H9 (cell line): ENCODE data around the gene GDF3. TPM values are rescaled to one million over a fixed set of nuclear protein-coding genes. Genes with fewer than 3 reads are reported as not detected.
A peak's percentile ranks its signal among the peaks of the same experiment; 100 is the strongest.

Experiments used
- DNase-seq: peaks from one replicate; pipeline ENCODE4 v3.0.0-alpha.2; 2017
- H2AFZ ChIP-seq: one replicate; pipeline ENCODE4 v1.6.1; 2013; ENCODE audit warnings: mild to moderate bottlenecking, low read length, control low read depth, moderate library complexity
- H2AK5ac ChIP-seq: 2 replicates; pipeline ENCODE4 v1.6.1; 2013; ENCODE audit warnings: low read length, control low read depth, mixed read lengths; ENCODE audit not compliant: insufficient read length
- H2BK120ac ChIP-seq: one replicate; pipeline ENCODE4 v1.6.1; 2013; ENCODE audit warnings: low read depth, mild to moderate bottlenecking, low read length, control low read depth, inconsistent platforms; ENCODE audit not compliant: poor library complexity, severe bottlenecking
- H2BK12ac ChIP-seq: 2 replicates; pipeline ENCODE4 v1.6.1; 2013; ENCODE audit warnings: low read length, control low read depth, mixed read lengths, low read depth; ENCODE audit not compliant: insufficient read length
- H2BK15ac ChIP-seq: 2 replicates; pipeline ENCODE4 v1.6.1; 2013; ENCODE audit warnings: low read depth, low read length, control low read depth
- H2BK20ac ChIP-seq: one replicate; pipeline ENCODE4 v1.6.1; 2013; ENCODE audit warnings: low read depth, mild to moderate bottlenecking, low read length, control low read depth, inconsistent platforms; ENCODE audit not compliant: poor library complexity, severe bottlenecking
- H2BK5ac ChIP-seq: 2 replicates; pipeline ENCODE4 v1.6.1; 2013; ENCODE audit warnings: low read length, control low read depth, mixed read lengths; ENCODE audit not compliant: insufficient read length
- H3K14ac ChIP-seq: 2 replicates; pipeline ENCODE4 v1.6.1; 2013; ENCODE audit warnings: low read length, control low read depth; ENCODE audit not compliant: insufficient read depth
- H3K18ac ChIP-seq: 2 replicates; pipeline ENCODE4 v1.6.1; 2013; ENCODE audit warnings: low read depth, mild to moderate bottlenecking, mixed read lengths, low read length, control low read depth; ENCODE audit not compliant: insufficient read length
- H3K23ac ChIP-seq: 2 replicates; pipeline ENCODE4 v1.6.1; 2013; ENCODE audit warnings: low read length, control low read depth, mixed read lengths, low read depth; ENCODE audit not compliant: insufficient read length
- H3K23me2 ChIP-seq: 2 replicates; pipeline ENCODE4 v1.6.1; 2013; ENCODE audit warnings: low read depth, mild to moderate bottlenecking, mixed read lengths, low read length, control low read depth; ENCODE audit not compliant: insufficient read length, poor library complexity, severe bottlenecking
- H3K27ac ChIP-seq: 2 replicates; pipeline ENCODE4 v1.5.1; 2013; ENCODE audit warnings: low read length, control low read depth, mixed read lengths, low read depth; ENCODE audit not compliant: insufficient read length
- H3K27me3 ChIP-seq: 2 replicates; pipeline ENCODE4 v1.6.1; 2013; ENCODE audit warnings: low read length, control low read depth, inconsistent platforms; ENCODE audit not compliant: insufficient read depth
- H3K4ac ChIP-seq: 2 replicates; pipeline ENCODE4 v1.6.1; 2013; ENCODE audit warnings: low read depth, mild to moderate bottlenecking, control low read depth, inconsistent platforms, low read length, moderate library complexity
- H3K4me1 ChIP-seq: 2 replicates; pipeline ENCODE4 v1.6.1; 2013; ENCODE audit warnings: low read length, control low read depth, inconsistent platforms; ENCODE audit not compliant: insufficient read depth
- H3K4me2 ChIP-seq: 2 replicates; pipeline ENCODE4 v1.6.1; 2013; ENCODE audit warnings: low read length, control low read depth, mixed read lengths; ENCODE audit not compliant: insufficient read length, insufficient read depth
- H3K56ac ChIP-seq: 2 replicates; pipeline ENCODE4 v1.6.1; 2013; ENCODE audit warnings: low read depth, mild to moderate bottlenecking, mixed read lengths, low read length, control low read depth; ENCODE audit not compliant: insufficient read length
- H3K79me1 ChIP-seq: 2 replicates; pipeline ENCODE4 v1.6.1; 2013; ENCODE audit warnings: low read depth, mild to moderate bottlenecking, moderate library complexity, low read length, control low read depth, inconsistent platforms; ENCODE audit not compliant: insufficient read depth, poor library complexity, severe bottlenecking
- H3K79me2 ChIP-seq: 2 replicates; pipeline ENCODE4 v1.6.1; 2013; ENCODE audit warnings: low read length, control low read depth, inconsistent platforms; ENCODE audit not compliant: insufficient read depth
- H3K9ac ChIP-seq: 2 replicates; pipeline ENCODE4 v1.6.1; 2013; ENCODE audit warnings: low read length, control low read depth, mixed read lengths; ENCODE audit not compliant: insufficient read length; ENCODE audit errors: extremely low read depth
- H3K9me3 ChIP-seq: one replicate; pipeline ENCODE4 v1.6.1; 2013; ENCODE audit warnings: low read depth, low read length, inconsistent platforms; ENCODE audit not compliant: control insufficient read depth
- H3T11ph ChIP-seq: one replicate; pipeline ENCODE4 v1.6.1; 2013; ENCODE audit warnings: mild to moderate bottlenecking, low read length, control low read depth, inconsistent platforms
- H4K20me1 ChIP-seq: one replicate; pipeline ENCODE4 v1.6.1; 2013; ENCODE audit not compliant: control insufficient read depth, insufficient read length, insufficient read depth
- H4K5ac ChIP-seq: 2 replicates; pipeline ENCODE4 v1.6.1; 2013; ENCODE audit warnings: low read depth, mild to moderate bottlenecking, mixed read lengths, low read length, control low read depth; ENCODE audit not compliant: insufficient read length
- H4K8ac ChIP-seq: replicated peaks from 2 replicates; pipeline ENCODE4 v1.6.1; 2013; ENCODE audit warnings: low read length, control low read depth, mixed read lengths, low read depth; ENCODE audit not compliant: insufficient read length
- H4K91ac ChIP-seq: 2 replicates; pipeline ENCODE4 v1.6.1; 2013; ENCODE audit warnings: low read depth, mild to moderate bottlenecking, moderate library complexity, mixed read lengths, low read length, control low read depth; ENCODE audit not compliant: insufficient read length
- H3K27ac Mint-ChIP-seq, 3 experiments: 2 replicates in 2 of 3; 3 replicates in 1 of 3; pipeline ENCODE4 v1.8.0; 2020 to 2021; ENCODE audit warnings: mixed read lengths in 3 of 3, mild to moderate bottlenecking in 1 of 3, moderate library complexity in 1 of 3
- H3K27me3 Mint-ChIP-seq: 2 replicates; pipeline ENCODE4 v1.8.0; 2021; ENCODE audit warnings: low read depth, mild to moderate bottlenecking, moderate library complexity, mixed read lengths
- H3K36me3 Mint-ChIP-seq, 3 experiments: 2 replicates in 2 of 3; 3 replicates in 1 of 3; pipeline ENCODE4 v1.8.0; 2020 to 2021; ENCODE audit warnings: low read depth in 3 of 3, mixed read lengths in 3 of 3; ENCODE audit not compliant: insufficient read depth in 1 of 3
- H3K4me1 Mint-ChIP-seq, 2 experiments: 2 replicates each; pipeline ENCODE4 v1.8.0; 2020; ENCODE audit warnings: mixed read lengths in 2 of 2
- H3K4me3 Mint-ChIP-seq, 2 experiments: 2 replicates in 1 of 2; 3 replicates in 1 of 2; pipeline ENCODE4 v1.8.0; 2020 to 2021; ENCODE audit warnings: mild to moderate bottlenecking in 2 of 2, mixed read lengths in 2 of 2, moderate library complexity in 1 of 2
- H3K9me3 Mint-ChIP-seq, 2 experiments: 2 replicates in 1 of 2; 3 replicates in 1 of 2; pipeline ENCODE4 v1.8.0; 2020; ENCODE audit warnings: mild to moderate bottlenecking in 2 of 2, mixed read lengths in 2 of 2, moderate library complexity in 1 of 2
- CTCF ChIP-seq: fragments of 200-600 bp; sonication (generic); conservative IDR thresholded peaks from 3 replicates; pipeline ENCODE4 v1.8.0; 2021; ENCODE audit warnings: antibody characterized with exemption, mild to moderate bottlenecking
- WGBS: extraction: QIAGEN DNeasy Blood & Tissue Kit; methylation state at CpG from one replicate; pipeline ENCODE4 v1.1.7; 2013; ENCODE audit warnings: missing lambda C conversion rate, low lambda C conversion rate, mixed read lengths; ENCODE audit not compliant: insufficient read length; ENCODE audit errors: extremely low coverage; 5-methylcytosine and 5-hydroxymethylcytosine counted together
- total RNA-seq: library from RNA; stranded (reverse); gene quantifications from 2 replicates; pipeline ENCODE4 v1.2.1, GENCODE V29; 2021

The GDF3 gene
- total RNA-seq, 1 experiment from 2014 or later, result 9.9 TPM

- Histone ChIP-seq H2BK5ac (no peak overlapping the region), H3K18ac (no peak overlapping the region), H3K79me2 (no peaks in the 10 kb centered on the region; the same call in 1 of the 2 replicates), H2AK5ac (no peak overlapping the region), H3K27ac (no peak overlapping the region), H2BK120ac (no peak overlapping the region), H3K9me3 (no peaks in the 10 kb centered on the region), H2BK15ac (no peak overlapping the region), H2BK12ac (no peak overlapping the region), H3K4me2 (no peak overlapping the region), H3K23me2 (no peaks in the 10 kb centered on the region), H3K27me3 (no peaks in the 10 kb centered on the region), H3K14ac (no peak overlapping the region), H2AFZ (no peak overlapping the region), H3K23ac (no peak overlapping the region), H2BK20ac (no peak overlapping the region), H3K56ac (no peak overlapping the region), H3K79me1 (no peaks in the 10 kb centered on the region), H3K4ac (no peak overlapping the region), H4K8ac (no peak overlapping the region), H4K91ac (no peak overlapping the region), H4K5ac (no peak overlapping the region), H3K4me1 (peaks cover 2% of the 10 kb centered on the region; the same call in 1 of the 2 replicates), H3K9ac (no peak overlapping the region), H3T11ph (no peak overlapping the region), H4K20me1 (no peaks in the 10 kb centered on the region)
- Mint-ChIP-seq H3K4me3 (no peak overlapping the region), H3K9me3 (peaks cover 13 to 14% of the 10 kb centered on the region in 2 experiments; a peak in 4 of 5 replicates), H3K27ac (peak overlapping the region in 1 of 3 experiments; percentile 70; a peak in 2 of 7 replicates), H3K4me1 (peaks cover 12 to 14% of the 10 kb centered on the region in 2 experiments), H3K36me3 (peaks cover 0 to 6% (median 0%) of the 10 kb centered on the region in 3 experiments; a peak in 3 of 7 replicates), H3K27me3 (no peaks in the 10 kb centered on the region; the same call in 1 of the 2 replicates)
- no CpG with 5 or more reads among the region's 4 CpGs for WGBS
- no peak for DNase-seq
- TF ChIP-seq CTCF, result no peak
These were observed 34.2 kb upstream of the GDF3 start for GRCh38 chr12:7729746-7730145.
